PFSK-1 (cell line): ENCODE results near the gene CPNE9.

ENCODE experiments used
- FOXP2 ChIP-seq: optimal IDR thresholded peaks from 2 replicates; pipeline ENCODE3; 2011; ENCODE audit warnings: borderline replicate concordance, control low read depth, inconsistent platforms; ENCODE audit not compliant: insufficient read depth; ENCODE audit errors: extremely low read length, extremely low read depth
- POLR2AphosphoS5 ChIP-seq: IDR thresholded peaks from 2 replicates; pipeline ENCODE4 v1.6.1; 2012; ENCODE audit warnings: low read depth, mild to moderate bottlenecking, control low read depth, low read length, moderate library complexity
- REST ChIP-seq, 2 experiments: IDR thresholded peaks; 2 replicates each; pipeline versions ENCODE4 v1.6.1 to v1.8.0; 2011 to 2012; ENCODE audit warnings: low read depth in 2 of 2, low read length in 2 of 2, control low read depth in 1 of 2, inconsistent platforms in 1 of 2, mild to moderate bottlenecking in 1 of 2, moderate library complexity in 1 of 2; ENCODE audit not compliant: insufficient read depth in 1 of 2
- SIN3A ChIP-seq: IDR thresholded peaks from 2 replicates; pipeline ENCODE4 v1.6.1; 2012; ENCODE audit warnings: mild to moderate bottlenecking, low read length, moderate library complexity, borderline replicate concordance; ENCODE audit not compliant: insufficient read depth
- TAF1 ChIP-seq: IDR thresholded peaks from 2 replicates; pipeline ENCODE4 v1.6.1; 2012; ENCODE audit warnings: low read length, control low read depth, borderline replicate concordance; ENCODE audit not compliant: insufficient read depth

- no peak for TF ChIP-seq POLR2AphosphoS5
- no peak for TF ChIP-seq TAF1
- no peak for TF ChIP-seq REST (IDR thresholded peaks at IDR 0.05; ENCODE audit: insufficient read depth in 1 of 2, low read depth in 2 of 2, low read length in 2 of 2)
- TF ChIP-seq SIN3A: no peak
- no peak for TF ChIP-seq FOXP2
These were observed 14.5 kb downstream of the CPNE9 start for GRCh38 chr3:9718118-9718517.
